ENCODE data around the gene CAMKK2. TPM values are rescaled to one million over a fixed set of nuclear protein-coding genes. Genes with fewer than 3 reads are reported as not detected.
A peak's percentile ranks its signal among the peaks of the same experiment; 100 is the strongest.
"Not testable (repeated sequence)": the region's sequence is repeated elsewhere in the genome, so short reads cannot be mapped to it uniquely, and the experiment has no call there.

Gene CAMKK2
- total RNA-seq, 2 donors from 2014 or later = 14.4 to 16.9 TPM

GRCh38 chr12:121202407-121203355, 93.8 kb downstream of the CAMKK2 start:
- TF ChIP-seq CTCF (IDR thresholded peaks at IDR 0.05) = no peak
- Histone ChIP-seq H3K36me3 (no peaks in the 10 kb centered on the region), H3K4me3 (no peak overlapping the region), H3K27ac (no peak overlapping the region), H3K9me3 (no peaks in the 10 kb centered on the region), H3K27me3 (no peaks in the 10 kb centered on the region), H3K4me1 (no peaks in the 10 kb centered on the region)
- no peak for DNase-seq (ENCODE audit: low spot score)

- H3K4me3 ChIP-seq; H3K36me3 ChIP-seq; DNase-seq (ENCODE audit: low spot score); H3K4me1 ChIP-seq; H3K27ac ChIP-seq; H3K27me3 ChIP-seq; H3K9me3 ChIP-seq: not testable (repeated sequence)
These were observed 95.4 kb downstream of the CAMKK2 start for GRCh38 chr12:121201140-121201539.

GRCh38 chr12:121198949-121199348, 97.6 kb downstream of the CAMKK2 start:
- no peak for TF ChIP-seq CTCF (IDR thresholded peaks at IDR 0.05)
- no peaks in the 10 kb centered on the region for H3K9me3 ChIP-seq

GRCh38 chr12:121196902-121197301, 99.6 kb downstream of the CAMKK2 start:
- H3K4me3 ChIP-seq = no peak overlapping the region
- H3K27me3 ChIP-seq = no peaks in the 10 kb centered on the region
- no peaks in the 10 kb centered on the region for H3K9me3 ChIP-seq
- no peak for DNase-seq (ENCODE audit: low spot score)
- H3K27ac ChIP-seq = no peak overlapping the region
- no peak for TF ChIP-seq CTCF (IDR thresholded peaks at IDR 0.05)
- no peaks in the 10 kb centered on the region for H3K4me1 ChIP-seq
- H3K36me3 ChIP-seq = no peaks in the 10 kb centered on the region

More at GRCh38 chr12:121198949-121199348, 97.6 kb downstream of the CAMKK2 start:
- DNase-seq (ENCODE audit: low spot score) = no peak
- H3K36me3 ChIP-seq = no peaks in the 10 kb centered on the region
- no peak overlapping the region for H3K4me3 ChIP-seq
- H3K27me3 ChIP-seq = no peaks in the 10 kb centered on the region
- H3K4me1 ChIP-seq = no peaks in the 10 kb centered on the region
- no peak overlapping the region for H3K27ac ChIP-seq

GRCh38 chr12:121191151-121191550, 105.4 kb downstream of the CAMKK2 start:
- H3K36me3 ChIP-seq = no peaks in the 10 kb centered on the region
- no peak for DNase-seq (ENCODE audit: low spot score)
- no peaks in the 10 kb centered on the region for H3K4me1 ChIP-seq
- peak overlapping the region in 1 of 2 donors; percentile 34 for H3K27ac ChIP-seq
- no peaks in the 10 kb centered on the region for H3K9me3 ChIP-seq
- no peak for TF ChIP-seq CTCF (IDR thresholded peaks at IDR 0.05)
- H3K4me3 ChIP-seq = no peak overlapping the region
- H3K27me3 ChIP-seq = no peaks in the 10 kb centered on the region

GRCh38 chr12:121190523-121191031, 105.9 kb downstream of the CAMKK2 start:
- no peak for DNase-seq (ENCODE audit: low spot score)
- Histone ChIP-seq H3K36me3 (no peaks in the 10 kb centered on the region), H3K27ac (peak overlapping the region in 1 of 2 donors; percentile 34), H3K4me1 (no peaks in the 10 kb centered on the region), H3K27me3 (no peaks in the 10 kb centered on the region), H3K9me3 (no peaks in the 10 kb centered on the region), H3K4me3 (no peak overlapping the region)
- no peak for TF ChIP-seq CTCF (IDR thresholded peaks at IDR 0.05)
